Erythroblast (primary cell): Measurements from ENCODE around the gene AGTRAP.

Experiments
- GATA1 ChIP-seq: IDR thresholded peaks from 2 replicates; pipeline ENCODE4 v1.6.1; 2011; ENCODE audit warnings: low read depth, mild to moderate bottlenecking, control low read depth, low read length, moderate library complexity
- POLR2A ChIP-seq: IDR thresholded peaks from 2 replicates; pipeline ENCODE4 v1.6.1; 2011; ENCODE audit warnings: mild to moderate bottlenecking, low read length

DNA sequence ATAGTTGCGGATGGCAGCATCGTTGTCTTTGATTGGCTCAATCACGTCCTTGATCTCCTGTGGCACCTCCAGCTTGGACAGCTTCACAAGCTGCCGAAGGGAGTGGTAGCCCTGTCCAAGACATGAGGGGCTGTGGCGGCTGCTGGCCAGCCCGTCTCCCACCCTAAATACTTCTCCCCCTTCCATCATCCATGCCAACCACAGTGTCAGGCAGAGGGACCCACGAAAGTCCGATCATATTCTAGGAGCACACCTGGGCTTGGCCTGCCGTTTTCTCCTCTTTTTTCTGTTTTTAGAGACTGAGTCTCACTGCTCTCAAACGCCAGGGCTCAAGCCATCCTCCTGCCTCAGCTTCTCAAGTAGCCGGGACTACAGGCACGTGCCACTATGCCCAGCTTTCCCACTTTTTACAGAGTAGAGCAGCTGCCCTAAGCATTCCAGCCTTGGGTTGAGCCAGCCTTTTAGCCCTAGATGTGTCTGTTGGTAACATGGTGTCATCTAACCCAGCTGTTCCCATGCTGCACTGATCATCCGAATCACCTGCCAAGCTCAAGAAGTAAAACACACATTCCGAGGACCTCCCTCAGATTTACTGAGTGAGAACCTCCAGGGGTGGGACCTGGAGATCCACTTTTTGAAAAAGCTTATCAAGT lies 59.4 kb downstream of the AGTRAP start:
- TF ChIP-seq POLR2A (no peak), GATA1 (no peak)
